NCI-H1436 (cell line): ENCODE results near the gene KRTAP20-2.

ENCODE experiments used
- DNase-seq: peaks from one replicate; lab custom pipeline; 2025; lab: John Stamatoyannopoulos, UW

The KRTAP20-2 gene

GRCh38 chr21:30634906-30635305 is at the start of gene KRTAP20-2:
Gene KRTAP20-2 (plus strand): TSS chr21:30635206. CDS start chr21:30635264, 58 bp downstream.
- DNase-seq: no peak

- no peak for DNase-seq
Observed at GRCh38 chr21:30590297-30590696, 44.7 kb upstream of the KRTAP20-2 start, which contains the start of gene KRTAP22-2. Gene KRTAP22-2 (minus strand): TSS chr21:30590397.

- no peak for DNase-seq
Observed at GRCh38 chr21:30592140-30592539, 42.9 kb upstream of the KRTAP20-2 start, which contains the start of gene KRTAP6-3. Gene KRTAP6-3 (plus strand): TSS chr21:30592440. CDS start chr21:30592446, 6 bp downstream.

GRCh38 chr21:30598802-30599201 is 36.2 kb upstream of the KRTAP20-2 start, which contains the start of gene KRTAP6-2:
Gene KRTAP6-2 (minus strand): TSS chr21:30598902. CDS start chr21:30598874, 28 bp downstream.
- DNase-seq: no peak

GRCh38 chr21:30600787-30601186 is 34.2 kb upstream of the KRTAP20-2 start, which contains the start of gene KRTAP22-1:
Gene KRTAP22-1 (plus strand): TSS chr21:30601087.
- DNase-seq: no peak

- DNase-seq: no peak
Observed at GRCh38 chr21:30605968-30606367, 29.0 kb upstream of the KRTAP20-2 start.

- no peak for DNase-seq
Observed at GRCh38 chr21:30612132-30612531, 22.9 kb upstream of the KRTAP20-2 start.

GRCh38 chr21:30613836-30614235 is 21.2 kb upstream of the KRTAP20-2 start, which contains the start of gene KRTAP6-1:
Gene KRTAP6-1 (minus strand): TSS chr21:30613930. CDS start chr21:30613904, 26 bp downstream.
- DNase-seq: no peak

GRCh38 chr21:30615199-30615598 is 19.8 kb upstream of the KRTAP20-2 start:
- no peak for DNase-seq

- DNase-seq: no peak
Observed at GRCh38 chr21:30616125-30616524, 18.9 kb upstream of the KRTAP20-2 start, which contains the start of gene KRTAP20-1. Gene KRTAP20-1 (plus strand): TSS chr21:30616425. CDS start chr21:30616455, 30 bp downstream.

GRCh38 chr21:30620080-30620479 is 14.9 kb upstream of the KRTAP20-2 start:
- no peak for DNase-seq

- DNase-seq: no peak
Observed at GRCh38 chr21:30620522-30620921, 14.5 kb upstream of the KRTAP20-2 start, which contains the start of gene KRTAP20-4. Gene KRTAP20-4 (plus strand): TSS chr21:30620627.

GRCh38 chr21:30623362-30623761 is 11.6 kb upstream of the KRTAP20-2 start:
- DNase-seq: no peak

- no peak for DNase-seq
Observed at GRCh38 chr21:30625449-30626165, 9.4 kb upstream of the KRTAP20-2 start.

GRCh38 chr21:30628109-30628508 is 6.9 kb upstream of the KRTAP20-2 start:
- no peak for DNase-seq

GRCh38 chr21:30629200-30629599 is 5.8 kb upstream of the KRTAP20-2 start:
- DNase-seq: no peak

- no peak for DNase-seq
Observed at GRCh38 chr21:30638686-30639085, 3.7 kb downstream of the KRTAP20-2 start.

GRCh38 chr21:30642564-30642963 is 7.6 kb downstream of the KRTAP20-2 start, which contains the start of gene KRTAP20-3:
Gene KRTAP20-3 (plus strand): TSS chr21:30642864.
- no peak for DNase-seq

GRCh38 chr21:30646904-30647414 is 12.0 kb downstream of the KRTAP20-2 start:
- no peak for DNase-seq

GRCh38 chr21:30652891-30653290 is 17.9 kb downstream of the KRTAP20-2 start:
- DNase-seq: no peak

GRCh38 chr21:30668776-30669175 is 33.8 kb downstream of the KRTAP20-2 start:
- DNase-seq: no peak

GRCh38 chr21:30672985-30673650 is 38.1 kb downstream of the KRTAP20-2 start:
- no peak for DNase-seq
